HEK293 (cell line): ENCODE results near the gene KBTBD4.

Experiments
- CTCF ChIA-PET: fragments of 350-600 bp; formaldehyde crosslinking; extraction: SDS; loops from one replicate; lab custom pipeline; 2021; ENCODE audit warnings: antibody characterized with exemption; lab: Yijun Ruan, JAX
- POLR2A ChIA-PET: fragments of 300-600 bp; formaldehyde crosslinking; extraction: SDS; loops from one replicate; lab custom pipeline; 2020; ENCODE audit warnings: antibody characterized with exemption, inconsistent platforms; lab: Yijun Ruan, JAX
- H3K27ac ChIP-seq: fragments of 200-500 bp; sonication (Bioruptor generic); 2 replicates; pipeline ENCODE4 v1.5.1; 2014; ENCODE audit warnings: low read depth, low read length, control low read depth, inconsistent platforms; ENCODE audit errors: extremely low read depth
- H3K36me3 ChIP-seq, 2 experiments: fragments of 200-500 bp in 1 of 2; sonication (Bioruptor generic) in 1 of 2; 1 replicate in 1 of 2; 2 replicates in 1 of 2; pipeline ENCODE4 v1.5.1; 2014 to 2017; ENCODE audit warnings: inconsistent platforms in 2 of 2, low read length in 2 of 2; ENCODE audit not compliant: control insufficient read depth in 2 of 2, insufficient read depth in 1 of 2
- H3K4me1 ChIP-seq: fragments of 200-500 bp; sonication (Bioruptor generic); 2 replicates; pipeline ENCODE4 v1.5.1; 2014; ENCODE audit warnings: mild to moderate bottlenecking, low read length, inconsistent platforms; ENCODE audit not compliant: control insufficient read depth, insufficient read depth
- H3K4me3 ChIP-seq: 2 replicates; pipeline ENCODE4 v1.5.1; 2011; ENCODE audit warnings: low read depth, mild to moderate bottlenecking, control low read depth, low read length, moderate library complexity
- H3K9me3 ChIP-seq: fragments of 200-500 bp; sonication (Bioruptor generic); 2 replicates; pipeline ENCODE4 v1.5.1; 2014; ENCODE audit warnings: low read depth, low read length, inconsistent platforms; ENCODE audit not compliant: control insufficient read depth, insufficient read depth
- ZBTB1 ChIP-seq: fragments of 450-650 bp; formaldehyde crosslinking; IDR thresholded peaks from 2 replicates; pipeline ENCODE4 v1.5.1; 2016; ENCODE audit warnings: missing biosample characterization, missing genetic modification characterization
- ZBTB17 ChIP-seq: fragments of 450-650 bp; formaldehyde crosslinking; IDR thresholded peaks from 2 replicates; pipeline ENCODE4 v1.5.1; 2016; ENCODE audit warnings: missing biosample characterization, missing genetic modification characterization
- ZEB2 ChIP-seq: fragments of 450-650 bp; formaldehyde crosslinking; IDR thresholded peaks from 2 replicates; pipeline ENCODE4 v1.5.1; 2016; ENCODE audit warnings: missing biosample characterization, missing genetic modification characterization
- ZFP69B ChIP-seq: fragments of 450-650 bp; formaldehyde crosslinking; IDR thresholded peaks from 2 replicates; pipeline ENCODE4 v1.5.1; 2016; ENCODE audit warnings: missing biosample characterization, missing genetic modification characterization
- ZNF248 ChIP-seq: fragments of 450-650 bp; formaldehyde crosslinking; IDR thresholded peaks from 2 replicates; pipeline ENCODE4 v1.5.1; 2017; ENCODE audit warnings: missing biosample characterization, missing genetic modification characterization
- ZNF335 ChIP-seq: fragments of 450-650 bp; formaldehyde crosslinking; conservative IDR thresholded peaks from 2 replicates; pipeline ENCODE4 v1.5.1; 2016; ENCODE audit warnings: missing biosample characterization, missing genetic modification characterization
- ZNF366 ChIP-seq: fragments of 450-650 bp; formaldehyde crosslinking; conservative IDR thresholded peaks from 2 replicates; pipeline ENCODE4 v1.5.1; 2016; ENCODE audit warnings: missing biosample characterization, missing genetic modification characterization
- ZNF664 ChIP-seq: fragments of 450-650 bp; formaldehyde crosslinking; IDR thresholded peaks from 2 replicates; pipeline ENCODE4 v1.5.1; 2016; ENCODE audit warnings: missing biosample characterization, missing genetic modification characterization
- ZNF747 ChIP-seq: fragments of 450-650 bp; formaldehyde crosslinking; IDR thresholded peaks from 2 replicates; pipeline ENCODE4 v1.5.1; 2016; ENCODE audit warnings: missing biosample characterization, missing genetic modification characterization
- ZNF76 ChIP-seq: fragments of 450-650 bp; formaldehyde crosslinking; IDR thresholded peaks from 2 replicates; pipeline ENCODE4; 2016; ENCODE audit warnings: low read depth, missing biosample characterization, missing genetic modification characterization, borderline replicate concordance
- ZNF785 ChIP-seq: fragments of 450-650 bp; formaldehyde crosslinking; IDR thresholded peaks from 2 replicates; pipeline ENCODE4 v1.5.1; 2016; ENCODE audit warnings: missing biosample characterization, missing genetic modification characterization
- TF ChIP-seq, protein P1 (sequence below): fragments of 450-650 bp; formaldehyde crosslinking; IDR thresholded peaks from 2 replicates; pipeline ENCODE4 v1.5.1; 2016; ENCODE audit warnings: missing biosample characterization, missing genetic modification characterization
- TF ChIP-seq, protein P2 (sequence below): fragments of 450-650 bp; formaldehyde crosslinking; IDR thresholded peaks from 2 replicates; pipeline ENCODE4 v1.5.1; 2016; ENCODE audit warnings: missing biosample characterization, missing genetic modification characterization
- TF ChIP-seq, protein P3 (sequence below): fragments of 450-650 bp; formaldehyde crosslinking; IDR thresholded peaks from 2 replicates; pipeline ENCODE4 v1.5.1; 2017; ENCODE audit warnings: missing biosample characterization, mild to moderate bottlenecking, missing genetic modification characterization, moderate library complexity
- TF ChIP-seq, protein P4 (sequence below): fragments of 450-650 bp; formaldehyde crosslinking; IDR thresholded peaks from 2 replicates; pipeline ENCODE4 v1.5.1; 2017; ENCODE audit warnings: missing biosample characterization, missing genetic modification characterization
- TF ChIP-seq, protein P5 (sequence below): fragments of 450-650 bp; formaldehyde crosslinking; IDR thresholded peaks from 2 replicates; pipeline ENCODE4 v1.5.1; 2016; ENCODE audit warnings: missing biosample characterization, missing genetic modification characterization

Gene KBTBD4

DNA sequence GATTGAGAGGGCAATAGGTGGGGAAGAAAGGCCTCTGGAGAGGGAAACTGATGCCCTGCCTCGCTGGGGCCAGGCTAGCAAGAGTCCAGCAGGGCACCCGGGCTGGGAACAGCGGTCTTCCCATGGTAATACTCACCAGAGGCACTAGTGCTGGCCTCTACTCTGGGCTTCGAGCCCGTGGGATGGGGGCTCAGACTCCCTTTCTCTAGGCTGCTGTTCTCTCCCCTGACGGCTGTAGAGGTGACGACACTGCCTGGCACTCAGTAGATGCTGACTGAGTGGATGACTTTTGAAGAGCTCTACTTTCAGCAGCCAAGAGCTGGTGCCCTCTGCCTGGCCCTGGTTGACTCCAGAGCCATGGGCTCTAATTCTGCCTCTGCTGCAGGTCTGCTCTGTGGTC lies 16.3 kb upstream of the KBTBD4 start (continued):
- TF ChIP-seq, protein P1, sequence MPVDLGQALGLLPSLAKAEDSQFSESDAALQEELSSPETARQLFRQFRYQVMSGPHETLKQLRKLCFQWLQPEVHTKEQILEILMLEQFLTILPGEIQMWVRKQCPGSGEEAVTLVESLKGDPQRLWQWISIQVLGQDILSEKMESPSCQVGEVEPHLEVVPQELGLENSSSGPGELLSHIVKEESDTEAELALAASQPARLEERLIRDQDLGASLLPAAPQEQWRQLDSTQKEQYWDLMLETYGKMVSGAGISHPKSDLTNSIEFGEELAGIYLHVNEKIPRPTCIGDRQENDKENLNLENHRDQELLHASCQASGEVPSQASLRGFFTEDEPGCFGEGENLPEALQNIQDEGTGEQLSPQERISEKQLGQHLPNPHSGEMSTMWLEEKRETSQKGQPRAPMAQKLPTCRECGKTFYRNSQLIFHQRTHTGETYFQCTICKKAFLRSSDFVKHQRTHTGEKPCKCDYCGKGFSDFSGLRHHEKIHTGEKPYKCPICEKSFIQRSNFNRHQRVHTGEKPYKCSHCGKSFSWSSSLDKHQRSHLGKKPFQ (tag by site-specific recombination), result no peak
- no peak for TF ChIP-seq ZFP69B (tag by site-specific recombination)
- no peak for TF ChIP-seq ZNF664

DNA sequence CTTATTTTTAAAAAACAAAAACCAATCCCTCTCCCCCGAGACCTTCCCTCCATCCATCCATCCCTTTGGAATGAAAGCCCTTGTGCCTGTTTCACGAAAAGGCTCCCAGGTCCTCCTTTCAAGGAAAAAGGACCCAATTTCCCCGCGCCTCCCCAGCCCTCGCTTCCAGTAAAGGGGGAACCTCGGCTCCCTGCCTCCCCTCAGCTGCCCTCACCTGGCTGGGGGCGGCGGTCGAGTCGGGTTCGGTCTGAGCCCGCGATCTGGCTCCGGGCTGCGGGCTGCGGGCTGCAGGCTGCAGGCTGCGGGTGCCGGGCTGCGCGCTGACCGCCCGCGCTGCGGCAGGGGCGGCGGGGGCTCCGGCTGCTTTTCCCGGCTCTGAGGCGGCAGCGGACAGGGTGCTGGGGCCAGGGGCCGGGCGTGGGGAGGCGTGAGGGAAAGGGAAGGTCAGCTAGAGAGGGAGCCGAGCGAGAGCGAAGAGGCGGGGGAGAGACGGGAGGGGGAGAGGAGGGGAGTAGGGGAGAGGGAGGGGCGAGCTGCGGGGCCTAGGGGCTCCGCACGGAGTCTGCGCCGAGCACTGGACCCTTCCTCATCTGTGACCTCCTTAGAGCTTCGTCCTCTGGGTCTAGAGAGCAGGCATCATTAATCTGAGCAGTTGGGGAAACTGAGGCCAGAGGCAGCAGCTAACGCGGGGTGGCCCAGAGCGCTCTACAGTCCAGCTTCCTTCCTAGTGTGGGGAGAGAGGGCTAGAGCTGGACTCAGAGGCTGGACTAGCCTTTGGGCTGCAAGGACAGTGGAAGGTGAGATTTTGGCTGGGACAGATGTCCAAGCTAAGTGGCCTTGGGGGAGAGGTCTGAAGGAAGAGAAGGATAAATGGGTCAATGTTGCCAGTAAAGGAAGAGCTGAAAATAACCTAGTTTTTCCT lies 15.4 kb upstream of the KBTBD4 start, which contains the start of gene C1QTNF4:
Gene C1QTNF4 (minus strand): TSS at position 478 of the 922 bp plus-strand sequence. CDS start 3,601 bp downstream, outside the sequence.
- CTCF ChIA-PET, result interaction anchor here (1.3 kb wide), 1 partner anchor 23 kb away, joined by 3 read pairs; no protein-coding TSS in a partner anchor

DNA sequence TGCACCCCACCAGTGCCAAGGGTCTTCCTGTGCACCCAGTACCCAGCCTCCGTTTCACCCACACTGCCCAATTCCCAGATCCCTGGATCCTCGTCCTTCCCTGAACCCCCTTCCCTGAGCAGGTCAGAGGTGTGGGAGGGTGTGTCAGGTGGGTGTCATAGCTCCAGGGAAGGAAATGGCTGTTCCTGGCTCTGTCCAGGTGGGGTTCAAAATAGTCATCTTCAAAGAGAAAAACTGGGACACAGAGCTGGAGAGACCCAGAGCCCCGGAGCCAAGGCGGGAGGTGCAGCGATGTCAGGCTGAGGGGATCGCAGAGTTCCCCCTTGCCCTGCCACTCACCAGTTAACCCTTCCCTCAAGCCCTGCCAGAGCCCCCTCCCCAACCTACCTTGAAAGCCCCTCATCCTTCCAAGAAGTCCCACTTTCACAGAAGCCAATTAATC lies 14.7 kb upstream of the KBTBD4 start:
- Histone ChIP-seq H3K4me3 (peak overlapping the region; percentile 44), H3K27ac (no peak overlapping the region), H3K9me3 (no peaks in the 10 kb centered on the region), H3K4me1 (no peaks in the 10 kb centered on the region), H3K36me3 (no peaks in the 10 kb centered on the region)
- peak; percentile 81; the same call in 1 of the 2 replicates for TF ChIP-seq ZBTB17 (tag by site-specific recombination)
- TF ChIP-seq ZNF747 (tag by site-specific recombination), result no peak
- no peak for TF ChIP-seq ZEB2 (tag by site-specific recombination)
- TF ChIP-seq ZNF335 (tag by site-specific recombination), result peak; percentile 27; the same call in 1 of the 2 replicates
- ChIA-PET POLR2A (no interaction called here), CTCF (interaction anchor here (1.3 kb wide), 1 partner anchor 24 kb away, joined by 3 read pairs; no protein-coding TSS in a partner anchor)

More for the DNA sequence above, 15.4 kb upstream of the KBTBD4 start, which contains the start of gene C1QTNF4:
- H3K9me3 ChIP-seq, result no peaks in the 10 kb centered on the region
- POLR2A ChIA-PET, result interaction anchor here (0.5 to 0.7 kb wide), 3 partner anchors 10 to 18 kb away, joined by 3 to 7 read pairs (median 4); partner anchors contain the start of genes KBTBD4 and NDUFS3
- H3K36me3 ChIP-seq, result no peaks in the 10 kb centered on the region
- TF ChIP-seq, protein P2, sequence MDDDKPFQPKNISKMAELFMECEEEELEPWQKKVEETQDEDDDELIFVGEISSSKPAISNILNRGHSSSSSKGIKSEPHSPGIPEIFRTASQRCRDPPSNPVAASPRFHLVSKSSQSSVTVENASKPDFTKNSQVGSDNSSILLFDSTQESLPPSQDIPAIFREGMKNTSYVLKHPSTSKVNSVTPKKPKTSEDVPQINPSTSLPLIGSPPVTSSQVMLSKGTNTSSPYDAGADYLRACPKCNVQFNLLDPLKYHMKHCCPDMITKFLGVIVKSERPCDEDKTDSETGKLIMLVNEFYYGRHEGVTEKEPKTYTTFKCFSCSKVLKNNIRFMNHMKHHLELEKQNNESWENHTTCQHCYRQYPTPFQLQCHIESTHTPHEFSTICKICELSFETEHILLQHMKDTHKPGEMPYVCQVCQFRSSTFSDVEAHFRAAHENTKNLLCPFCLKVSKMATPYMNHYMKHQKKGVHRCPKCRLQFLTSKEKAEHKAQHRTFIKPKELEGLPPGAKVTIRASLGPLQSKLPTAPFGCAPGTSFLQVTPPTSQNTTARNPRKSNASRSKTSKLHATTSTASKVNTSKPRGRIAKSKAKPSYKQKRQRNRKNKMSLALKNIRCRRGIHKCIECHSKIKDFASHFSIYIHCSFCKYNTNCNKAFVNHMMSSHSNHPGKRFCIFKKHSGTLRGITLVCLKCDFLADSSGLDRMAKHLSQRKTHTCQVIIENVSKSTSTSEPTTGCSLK (tag by site-specific recombination), result no peak
- TF ChIP-seq ZNF366 (0 out of 2 replicates have a peak, but pooled peaks have one; percentile 41), ZNF248 (tag by site-specific recombination) (no peak), ZBTB1 (no peak), ZNF76 (tag by site-specific recombination) (no peak), ZBTB17 (tag by site-specific recombination) (peak; percentile 15; the same call in 1 of the 2 replicates)
- no peaks in the 10 kb centered on the region for H3K4me1 ChIP-seq
- peak within 1 kb of the TSS; percentile 44 for H3K4me3 ChIP-seq
- no peak within 1 kb of the TSS for H3K27ac ChIP-seq

DNA sequence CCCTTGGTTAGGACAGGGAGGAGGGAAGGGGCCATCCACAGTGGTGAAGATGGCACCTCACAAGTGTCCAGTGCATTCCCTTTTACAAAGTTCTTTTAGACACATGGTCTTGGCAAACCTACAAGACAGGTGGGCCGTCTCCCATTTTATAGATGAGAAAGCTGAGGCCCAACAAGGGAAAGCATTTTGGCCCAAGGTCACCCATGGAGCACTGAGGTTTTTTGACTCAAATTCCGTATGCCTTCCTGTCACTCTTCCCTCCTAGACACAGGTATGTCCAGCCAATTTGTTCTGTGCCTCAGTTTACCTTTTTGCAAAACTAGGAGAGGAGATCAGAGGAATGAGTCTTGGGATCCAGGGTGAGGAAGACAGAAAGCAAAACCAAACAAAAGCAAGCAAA lies 14.2 kb upstream of the KBTBD4 start:
- H3K9me3 ChIP-seq, result no peaks in the 10 kb centered on the region
- no peaks in the 10 kb centered on the region for H3K4me1 ChIP-seq
- POLR2A ChIA-PET, result no interaction called here
- CTCF ChIA-PET, result interaction anchor here (0.6 kb wide), 2 partner anchors 28 to 518 kb away, joined by 3 to 4 read pairs; no protein-coding TSS in a partner anchor
- no peak overlapping the region for H3K27ac ChIP-seq
- H3K4me3 ChIP-seq, result no peak overlapping the region
- no peaks in the 10 kb centered on the region for H3K36me3 ChIP-seq
- TF ChIP-seq, protein P3, sequence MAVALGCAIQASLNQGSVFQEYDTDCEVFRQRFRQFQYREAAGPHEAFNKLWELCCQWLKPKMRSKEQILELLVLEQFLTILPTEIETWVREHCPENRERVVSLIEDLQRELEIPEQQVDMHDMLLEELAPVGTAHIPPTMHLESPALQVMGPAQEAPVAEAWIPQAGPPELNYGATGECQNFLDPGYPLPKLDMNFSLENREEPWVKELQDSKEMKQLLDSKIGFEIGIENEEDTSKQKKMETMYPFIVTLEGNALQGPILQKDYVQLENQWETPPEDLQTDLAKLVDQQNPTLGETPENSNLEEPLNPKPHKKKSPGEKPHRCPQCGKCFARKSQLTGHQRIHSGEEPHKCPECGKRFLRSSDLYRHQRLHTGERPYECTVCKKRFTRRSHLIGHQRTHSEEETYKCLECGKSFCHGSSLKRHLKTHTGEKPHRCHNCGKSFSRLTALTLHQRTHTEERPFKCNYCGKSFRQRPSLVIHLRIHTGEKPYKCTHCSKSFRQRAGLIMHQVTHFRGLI, result no peak
- no peak for TF ChIP-seq ZNF785 (tag by site-specific recombination)
- TF ChIP-seq, protein P4, sequence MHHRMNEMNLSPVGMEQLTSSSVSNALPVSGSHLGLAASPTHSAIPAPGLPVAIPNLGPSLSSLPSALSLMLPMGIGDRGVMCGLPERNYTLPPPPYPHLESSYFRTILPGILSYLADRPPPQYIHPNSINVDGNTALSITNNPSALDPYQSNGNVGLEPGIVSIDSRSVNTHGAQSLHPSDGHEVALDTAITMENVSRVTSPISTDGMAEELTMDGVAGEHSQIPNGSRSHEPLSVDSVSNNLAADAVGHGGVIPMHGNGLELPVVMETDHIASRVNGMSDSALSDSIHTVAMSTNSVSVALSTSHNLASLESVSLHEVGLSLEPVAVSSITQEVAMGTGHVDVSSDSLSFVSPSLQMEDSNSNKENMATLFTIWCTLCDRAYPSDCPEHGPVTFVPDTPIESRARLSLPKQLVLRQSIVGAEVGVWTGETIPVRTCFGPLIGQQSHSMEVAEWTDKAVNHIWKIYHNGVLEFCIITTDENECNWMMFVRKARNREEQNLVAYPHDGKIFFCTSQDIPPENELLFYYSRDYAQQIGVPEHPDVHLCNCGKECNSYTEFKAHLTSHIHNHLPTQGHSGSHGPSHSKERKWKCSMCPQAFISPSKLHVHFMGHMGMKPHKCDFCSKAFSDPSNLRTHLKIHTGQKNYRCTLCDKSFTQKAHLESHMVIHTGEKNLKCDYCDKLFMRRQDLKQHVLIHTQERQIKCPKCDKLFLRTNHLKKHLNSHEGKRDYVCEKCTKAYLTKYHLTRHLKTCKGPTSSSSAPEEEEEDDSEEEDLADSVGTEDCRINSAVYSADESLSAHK (tag by site-specific recombination), result no peak
- TF ChIP-seq, protein P5, sequence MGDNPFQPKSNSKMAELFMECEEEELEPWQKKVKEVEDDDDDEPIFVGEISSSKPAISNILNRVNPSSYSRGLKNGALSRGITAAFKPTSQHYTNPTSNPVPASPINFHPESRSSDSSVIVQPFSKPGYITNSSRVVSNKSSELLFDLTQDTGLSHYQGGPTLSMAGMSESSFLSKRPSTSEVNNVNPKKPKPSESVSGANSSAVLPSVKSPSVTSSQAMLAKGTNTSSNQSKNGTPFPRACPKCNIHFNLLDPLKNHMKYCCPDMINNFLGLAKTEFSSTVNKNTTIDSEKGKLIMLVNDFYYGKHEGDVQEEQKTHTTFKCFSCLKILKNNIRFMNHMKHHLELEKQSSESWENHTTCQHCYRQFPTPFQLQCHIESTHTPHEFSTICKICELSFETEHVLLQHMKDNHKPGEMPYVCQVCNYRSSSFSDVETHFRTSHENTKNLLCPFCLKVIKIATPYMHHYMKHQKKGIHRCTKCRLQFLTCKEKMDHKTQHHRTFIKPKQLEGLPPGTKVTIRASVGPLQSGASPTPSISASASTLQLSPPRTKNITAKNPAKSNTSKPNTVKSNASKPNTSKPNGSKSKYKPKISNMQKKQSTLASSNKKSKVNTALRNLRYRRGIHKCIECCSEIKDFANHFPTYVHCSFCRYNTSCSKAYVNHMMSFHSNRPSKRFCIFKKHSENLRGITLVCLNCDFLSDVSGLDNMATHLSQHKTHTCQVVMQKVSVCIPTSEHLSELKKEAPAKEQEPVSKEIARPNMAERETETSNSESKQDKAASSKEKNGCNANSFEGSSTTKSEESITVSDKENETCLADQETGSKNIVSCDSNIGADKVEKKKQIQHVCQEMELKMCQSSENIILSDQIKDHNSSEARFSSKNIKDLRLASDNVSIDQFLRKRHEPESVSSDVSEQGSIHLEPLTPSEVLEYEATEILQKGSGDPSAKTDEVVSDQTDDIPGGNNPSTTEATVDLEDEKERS, result no peak
